ENCODE results near the gene C14orf180.

The C14orf180 gene

GRCh38 chr14:104550340-104550860, 29.2 kb upstream of the C14orf180 start:
- no peak for DNase-seq

GRCh38 chr14:104550861-104551728, 28.5 kb upstream of the C14orf180 start:
- DNase-seq: no peak

- DNase-seq: no peak
These were observed 27.5 kb upstream of the C14orf180 start for GRCh38 chr14:104551851-104552737.

- no peak for DNase-seq
These were observed 26.8 kb upstream of the C14orf180 start for GRCh38 chr14:104552738-104553125.

GRCh38 chr14:104553166-104554087, 26.1 kb upstream of the C14orf180 start:
- no peak for DNase-seq

GRCh38 chr14:104554088-104554607, 25.4 kb upstream of the C14orf180 start:
- DNase-seq: no peak

GRCh38 chr14:104554608-104555429, 24.7 kb upstream of the C14orf180 start:
- no peak for DNase-seq

- no peak for DNase-seq
These were observed 23.9 kb upstream of the C14orf180 start for GRCh38 chr14:104555430-104556255.

- no peak for DNase-seq
These were observed 23.1 kb upstream of the C14orf180 start for GRCh38 chr14:104556256-104557021.

- no peak for DNase-seq
These were observed 22.5 kb upstream of the C14orf180 start for GRCh38 chr14:104557086-104557485.

- no peak for DNase-seq
These were observed 21.8 kb upstream of the C14orf180 start for GRCh38 chr14:104557766-104558165.

- DNase-seq: no peak
These were observed 21.1 kb upstream of the C14orf180 start for GRCh38 chr14:104558231-104559027.

- DNase-seq: no peak
These were observed 20.3 kb upstream of the C14orf180 start for GRCh38 chr14:104559028-104559803.

- no peak for DNase-seq
These were observed 19.6 kb upstream of the C14orf180 start for GRCh38 chr14:104559804-104560585.

- no peak for DNase-seq
These were observed 19.0 kb upstream of the C14orf180 start for GRCh38 chr14:104560586-104560945.

- no peak for DNase-seq
These were observed 18.4 kb upstream of the C14orf180 start for GRCh38 chr14:104561124-104561557.

Data from cerebellar nuclear complex (tissue), 1 donor.